ENCODE results near the gene C10orf90. TPM values are rescaled to one million over a fixed set of nuclear protein-coding genes. Genes with fewer than 3 reads are reported as not detected.

C10orf90 gene, protein sequence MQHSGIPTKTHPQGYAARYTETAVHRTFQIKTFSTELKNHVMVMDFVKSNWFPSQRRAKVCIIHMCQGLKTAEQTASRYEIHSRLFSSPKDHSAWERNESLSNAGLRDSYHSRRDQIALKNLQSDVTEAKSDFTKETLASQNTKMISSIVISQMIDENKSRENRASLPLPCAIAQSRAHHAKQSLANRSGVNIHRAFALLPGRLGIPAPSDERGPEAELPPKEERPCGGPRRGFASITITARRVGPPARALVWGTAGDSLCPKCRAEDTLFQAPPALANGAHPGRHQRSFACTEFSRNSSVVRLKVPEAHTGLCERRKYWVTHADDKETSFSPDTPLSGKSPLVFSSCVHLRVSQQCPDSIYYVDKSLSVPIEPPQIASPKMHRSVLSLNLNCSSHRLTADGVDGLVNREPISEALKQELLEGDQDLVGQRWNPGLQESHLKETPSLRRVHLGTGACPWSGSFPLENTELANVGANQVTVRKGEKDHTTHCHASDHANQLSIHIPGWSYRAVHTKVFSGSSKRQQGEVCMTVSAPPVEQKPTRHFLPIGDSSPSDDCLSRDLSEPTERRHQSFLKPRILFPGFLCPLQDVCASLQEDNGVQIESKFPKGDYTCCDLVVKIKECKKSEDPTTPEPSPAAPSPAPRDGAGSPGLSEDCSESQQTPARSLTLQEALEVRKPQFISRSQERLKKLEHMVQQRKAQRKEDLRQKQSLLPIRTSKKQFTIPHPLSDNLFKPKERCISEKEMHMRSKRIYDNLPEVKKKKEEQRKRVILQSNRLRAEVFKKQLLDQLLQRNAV
- 0.59 and 0.72 TPM in 2 replicates for total RNA-seq

DNA sequence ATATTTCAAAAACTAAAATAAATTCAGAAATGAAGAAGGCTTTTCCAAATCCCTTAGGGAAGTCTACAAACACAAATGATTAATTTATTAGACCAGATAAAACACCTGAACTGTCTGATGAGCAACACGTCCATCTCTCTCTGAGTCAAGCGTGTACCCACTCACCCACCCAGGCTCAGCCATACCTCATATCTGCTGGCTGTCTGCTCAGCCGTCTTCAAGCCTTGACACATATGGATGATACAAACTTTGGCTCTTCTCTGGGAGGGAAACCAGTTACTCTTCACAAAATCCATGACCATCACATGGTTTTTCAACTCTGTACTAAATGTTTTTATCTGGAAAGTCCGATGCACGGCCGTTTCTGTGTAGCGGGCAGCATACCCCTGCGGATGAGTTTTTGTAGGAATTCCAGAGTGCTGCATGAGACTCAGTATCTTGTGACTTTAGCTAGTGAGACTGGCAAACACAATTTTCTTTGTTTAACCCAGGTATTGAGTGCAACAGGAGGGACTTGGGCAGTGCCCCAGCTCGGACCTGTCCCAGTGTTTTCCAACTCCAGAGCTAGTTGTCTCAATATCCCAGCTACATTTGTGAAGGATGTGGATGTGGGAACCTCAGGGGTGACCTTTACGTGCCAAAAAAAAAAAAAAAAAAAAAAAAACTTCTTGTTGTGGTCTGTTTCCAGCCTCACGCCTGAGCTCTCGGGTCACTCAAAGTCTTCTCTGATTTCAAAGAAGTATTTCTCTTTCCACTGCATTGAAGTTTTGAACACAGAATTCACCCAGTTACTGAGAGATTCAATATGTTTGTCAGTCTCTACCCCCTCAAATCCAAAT lies at the start of gene C10orf90:
Gene C10orf90, minus strand, starts transcription at position 638 of the 839 bp plus-strand sequence. Its CDS starts 213 bp downstream, at position 425.
- no peak for DNase-seq (ENCODE audit: insufficient read length, low spot score, missing footprints)
- no peak within 1 kb of the TSS for H3K4me3 ChIP-seq (ENCODE audit: insufficient read depth, low read length)
- peaks cover 9% of the 10 kb centered on the region for H3K27me3 ChIP-seq (ENCODE audit: insufficient read depth, low read length)
- TF ChIP-seq, protein P1, sequence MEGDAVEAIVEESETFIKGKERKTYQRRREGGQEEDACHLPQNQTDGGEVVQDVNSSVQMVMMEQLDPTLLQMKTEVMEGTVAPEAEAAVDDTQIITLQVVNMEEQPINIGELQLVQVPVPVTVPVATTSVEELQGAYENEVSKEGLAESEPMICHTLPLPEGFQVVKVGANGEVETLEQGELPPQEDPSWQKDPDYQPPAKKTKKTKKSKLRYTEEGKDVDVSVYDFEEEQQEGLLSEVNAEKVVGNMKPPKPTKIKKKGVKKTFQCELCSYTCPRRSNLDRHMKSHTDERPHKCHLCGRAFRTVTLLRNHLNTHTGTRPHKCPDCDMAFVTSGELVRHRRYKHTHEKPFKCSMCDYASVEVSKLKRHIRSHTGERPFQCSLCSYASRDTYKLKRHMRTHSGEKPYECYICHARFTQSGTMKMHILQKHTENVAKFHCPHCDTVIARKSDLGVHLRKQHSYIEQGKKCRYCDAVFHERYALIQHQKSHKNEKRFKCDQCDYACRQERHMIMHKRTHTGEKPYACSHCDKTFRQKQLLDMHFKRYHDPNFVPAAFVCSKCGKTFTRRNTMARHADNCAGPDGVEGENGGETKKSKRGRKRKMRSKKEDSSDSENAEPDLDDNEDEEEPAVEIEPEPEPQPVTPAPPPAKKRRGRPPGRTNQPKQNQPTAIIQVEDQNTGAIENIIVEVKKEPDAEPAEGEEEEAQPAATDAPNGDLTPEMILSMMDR (IDR thresholded peaks at IDR 0.05; ENCODE audit: extremely low read depth, low read depth, low read length) = no peak
- H3K4me1 ChIP-seq (ENCODE audit: insufficient read depth, low read length) = no peaks in the 10 kb centered on the region
- H2AFZ ChIP-seq (ENCODE audit: low read length) = no peak within 1 kb of the TSS
- H3K27ac ChIP-seq (ENCODE audit: low read depth, low read length) = no peak within 1 kb of the TSS
- H3K9me3 ChIP-seq (ENCODE audit: low read depth, low read length) = no peaks in the 10 kb centered on the region
- no peaks in the 10 kb centered on the region for H4K20me1 ChIP-seq (ENCODE audit: insufficient read depth, low read length)
- H3K36me3 ChIP-seq (ENCODE audit: insufficient read depth, low read length) = no peaks in the 10 kb centered on the region
- H3K79me2 ChIP-seq (ENCODE audit: insufficient read depth, low read length) = no peaks in the 10 kb centered on the region
- H3K4me2 ChIP-seq (ENCODE audit: insufficient read depth, low read length) = no peak within 1 kb of the TSS

DNA sequence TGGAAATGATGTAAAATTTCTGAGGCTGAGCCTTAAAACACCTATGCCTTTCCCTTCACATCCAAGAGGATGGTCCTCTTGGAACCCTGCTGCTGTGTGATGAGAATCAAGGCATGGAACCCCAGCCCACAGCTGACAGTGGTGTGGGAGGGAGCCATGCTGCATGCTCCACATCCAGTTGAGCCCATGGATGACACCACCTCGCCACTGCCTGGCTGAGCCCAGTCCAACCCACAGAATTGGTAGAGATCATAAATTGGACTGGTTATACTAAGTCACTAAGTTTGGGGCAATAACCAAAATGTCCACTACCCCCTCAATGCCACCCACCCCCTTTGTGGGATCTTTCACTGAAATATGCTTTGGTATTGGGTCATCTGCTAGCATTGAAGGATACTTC lies 45.9 kb upstream of the C10orf90 start:
- no peak for DNase-seq (ENCODE audit: insufficient read length, low spot score, missing footprints)

DNA sequence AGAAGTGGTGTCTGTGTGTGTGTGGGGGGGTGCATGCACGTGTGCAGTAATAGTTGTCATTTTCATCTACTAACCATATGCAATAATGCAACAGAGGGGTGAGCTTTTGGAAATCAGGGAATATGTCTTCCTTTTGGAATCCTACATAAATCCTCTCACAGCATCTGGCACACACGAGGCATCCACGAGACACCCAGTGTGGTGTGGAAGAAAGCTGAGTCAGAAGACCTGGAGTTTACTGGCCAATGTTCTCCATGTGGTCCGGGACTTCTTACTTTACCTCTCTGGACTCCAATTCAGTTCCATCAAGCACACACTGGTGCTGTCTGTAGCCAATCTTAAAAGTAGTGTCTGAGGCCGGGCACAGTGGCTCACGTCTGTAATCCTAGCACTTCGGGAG lies 43.1 kb upstream of the C10orf90 start:
- Histone ChIP-seq H3K79me2 (ENCODE audit: insufficient read depth, low read length) (no peaks in the 10 kb centered on the region), H3K4me3 (ENCODE audit: insufficient read depth, low read length) (no peak overlapping the region), H3K4me1 (ENCODE audit: insufficient read depth, low read length) (no peaks in the 10 kb centered on the region), H3K9me3 (ENCODE audit: low read depth, low read length) (no peaks in the 10 kb centered on the region), H3K4me2 (ENCODE audit: insufficient read depth, low read length) (no peak overlapping the region), H2AFZ (ENCODE audit: low read length) (no peak overlapping the region), H3K27ac (ENCODE audit: low read depth, low read length) (no peak overlapping the region), H4K20me1 (ENCODE audit: insufficient read depth, low read length) (no peaks in the 10 kb centered on the region), H3K36me3 (ENCODE audit: insufficient read depth, low read length) (no peaks in the 10 kb centered on the region), H3K27me3 (ENCODE audit: insufficient read depth, low read length) (peaks cover 5% of the 10 kb centered on the region)
- TF ChIP-seq, protein P1 (IDR thresholded peaks at IDR 0.05; ENCODE audit: extremely low read depth, low read depth, low read length) = no peak
- no peak for DNase-seq (ENCODE audit: insufficient read length, low spot score, missing footprints)

More for the DNA sequence above, 45.9 kb upstream of the C10orf90 start:
- H3K36me3 ChIP-seq (ENCODE audit: insufficient read depth, low read length) = no peaks in the 10 kb centered on the region
- H3K79me2 ChIP-seq (ENCODE audit: insufficient read depth, low read length) = no peaks in the 10 kb centered on the region
- H3K4me2 ChIP-seq (ENCODE audit: insufficient read depth, low read length) = no peak overlapping the region
- no peaks in the 10 kb centered on the region for H3K4me1 ChIP-seq (ENCODE audit: insufficient read depth, low read length)
- H3K27ac ChIP-seq (ENCODE audit: low read depth, low read length) = no peak overlapping the region
- H3K27me3 ChIP-seq (ENCODE audit: insufficient read depth, low read length) = peaks cover 5% of the 10 kb centered on the region
- TF ChIP-seq, protein P1 (IDR thresholded peaks at IDR 0.05; ENCODE audit: extremely low read depth, low read depth, low read length) = no peak
- no peaks in the 10 kb centered on the region for H3K9me3 ChIP-seq (ENCODE audit: low read depth, low read length)
- no peak overlapping the region for H3K4me3 ChIP-seq (ENCODE audit: insufficient read depth, low read length)
- no peaks in the 10 kb centered on the region for H4K20me1 ChIP-seq (ENCODE audit: insufficient read depth, low read length)
- no peak overlapping the region for H2AFZ ChIP-seq (ENCODE audit: low read length)
